H54 (cell line): ENCODE data around the gene FBXW11.

Source experiments
- DNase-seq: peaks from one replicate; pipeline ENCODE4 v3.0.0; 2011; ENCODE audit warnings: low spot score, mixed read lengths; ENCODE audit not compliant: insufficient read length
- FAIRE-seq: peaks from 3 replicates; lab custom pipeline; 2011; peaks lifted over from hg19 to GRCh38; lab: Jason Lieb, UNC
- POLR2A ChIP-seq: IDR thresholded peaks from 2 replicates; pipeline ENCODE4 v1.6.1; 2011; ENCODE audit warnings: low read depth, mild to moderate bottlenecking, low read length

FBXW11 gene

GRCh38 chr5:171842777-171843328 is 163.6 kb downstream of the FBXW11 start:
- no peak for FAIRE-seq
- no peak for TF ChIP-seq POLR2A
- DNase-seq: no peak

GRCh38 chr5:171841984-171842776 is 164.3 kb downstream of the FBXW11 start:
- no peak for TF ChIP-seq POLR2A
- DNase-seq (no peak), FAIRE-seq (no peak)

- FAIRE-seq (no peak), DNase-seq (no peak)
- TF ChIP-seq POLR2A: no peak
Observed at GRCh38 chr5:171840711-171841522, 165.5 kb downstream of the FBXW11 start.

- no peak for FAIRE-seq
- no peak for DNase-seq
Observed at GRCh38 chr5:171840066-171840465, 166.4 kb downstream of the FBXW11 start.

GRCh38 chr5:171839112-171839511 is 167.3 kb downstream of the FBXW11 start:
- FAIRE-seq (no peak), DNase-seq (no peak)
- TF ChIP-seq POLR2A: no peak

More at GRCh38 chr5:171840066-171840465, 166.4 kb downstream of the FBXW11 start:
- no peak for TF ChIP-seq POLR2A

GRCh38 chr5:171838066-171838465 is 168.4 kb downstream of the FBXW11 start:
- no peak for DNase-seq

GRCh38 chr5:171837522-171837921 is 168.9 kb downstream of the FBXW11 start:
- no peak for TF ChIP-seq POLR2A
- FAIRE-seq (no peak), DNase-seq (no peak)

More at GRCh38 chr5:171838066-171838465, 168.4 kb downstream of the FBXW11 start:
- no peak for FAIRE-seq
- no peak for TF ChIP-seq POLR2A

GRCh38 chr5:171835066-171835465 is 171.4 kb downstream of the FBXW11 start:
- no peak for TF ChIP-seq POLR2A
- DNase-seq: no peak
- no peak for FAIRE-seq

- FAIRE-seq (no peak), DNase-seq (no peak)
- TF ChIP-seq POLR2A: no peak
Observed at GRCh38 chr5:171834461-171834860, 172.0 kb downstream of the FBXW11 start.

- DNase-seq (no peak), FAIRE-seq (no peak)
- no peak for TF ChIP-seq POLR2A
Observed at GRCh38 chr5:171832775-171833174, 173.7 kb downstream of the FBXW11 start.

GRCh38 chr5:171830686-171831085 is 175.8 kb downstream of the FBXW11 start:
- no peak for DNase-seq
- TF ChIP-seq POLR2A: no peak
- no peak for FAIRE-seq

GRCh38 chr5:171827162-171827561 is 179.3 kb downstream of the FBXW11 start:
- DNase-seq (no peak), FAIRE-seq (no peak)
- TF ChIP-seq POLR2A: no peak

GRCh38 chr5:171826132-171826531 is 180.3 kb downstream of the FBXW11 start:
- DNase-seq: no peak
- no peak for TF ChIP-seq POLR2A
- no peak for FAIRE-seq

- no peak for TF ChIP-seq POLR2A
- DNase-seq (no peak), FAIRE-seq (no peak)
Observed at GRCh38 chr5:171825051-171825450, 181.4 kb downstream of the FBXW11 start.
